Esophagus muscularis mucosa (tissue), 3 donors: ENCODE results near the gene AGPS.

ENCODE experiments used
- CTCF ChIP-seq, 3 experiments: fragments of 200-600 bp in 2 of 3; fragments of 450-650 bp in 1 of 3; sonication (generic) in 2 of 3; IDR thresholded peaks; one replicate each; pipeline ENCODE4 v1.5.1; 2017 to 2019; ENCODE audit warnings: antibody characterized with exemption in 3 of 3, mild to moderate bottlenecking in 2 of 3, moderate library complexity in 1 of 3
- POLR2A ChIP-seq: fragments of 450-650 bp; IDR thresholded peaks from one replicate; pipeline ENCODE4 v1.6.1; 2017; ENCODE audit warnings: antibody characterized with exemption, moderate library complexity, mild to moderate bottlenecking, low read depth

GRCh38 chr2:177568390-177568789 is 175.8 kb downstream of the AGPS start:
- TF ChIP-seq POLR2A (no peak), CTCF (IDR thresholded peaks at IDR 0.05) (no peak)
